B cell (primary cell): ENCODE results near the gene MORN1. TPM values are rescaled to one million over a fixed set of nuclear protein-coding genes. Genes with fewer than 3 reads are reported as not detected.

Experiments
- ATAC-seq: fragments of 200-7000 bp; cut with Tn5 transposase; one replicate; pipeline ENCODE4 v1.10.0; 2021; ENCODE audit warnings: low read depth, mild to moderate bottlenecking, moderate number of reproducible peaks, moderate library complexity
- CTCF ChIA-PET: fragments of 350-600 bp; sonication (Branson Sonifier 250); formaldehyde crosslinking; loops from one replicate; lab custom pipeline; 2021; ENCODE audit warnings: antibody characterized with exemption, inconsistent platforms; lab: Charles Lee
- POLR2A ChIA-PET: fragments of 350-600 bp; sonication (Branson Sonifier 250); formaldehyde crosslinking; loops from one replicate; lab custom pipeline; 2021; ENCODE audit warnings: antibody characterized with exemption; lab: Charles Lee
- DNase-seq: peaks from one replicate; pipeline ENCODE4 v3.0.0; 2013
- H2AFZ ChIP-seq: 2 replicates; pipeline ENCODE4 v1.6.1; 2012; ENCODE audit warnings: mild to moderate bottlenecking, low read depth, low read length; ENCODE audit not compliant: insufficient read depth, poor library complexity, severe bottlenecking
- H3K27ac ChIP-seq, 2 donors: 1 replicate in 1 of 2; 2 replicates in 1 of 2; pipeline ENCODE4 v1.5.1; 2012 to 2013; ENCODE audit warnings: low read length in 2 of 2, mild to moderate bottlenecking in 2 of 2, moderate library complexity in 1 of 2
- H3K27me3 ChIP-seq, 4 experiments: fragments of 200-600 bp in 1 of 4; sonication (generic) in 1 of 4; replicated peaks in 1 of 4; 1 replicate in 2 of 4; 2 replicates in 2 of 4; pipeline versions ENCODE4 v1.6.1 to v1.7.0; 2013 to 2016; ENCODE audit warnings: low read length in 3 of 4, mild to moderate bottlenecking in 2 of 4, mixed read lengths in 1 of 4, moderate library complexity in 1 of 4; ENCODE audit not compliant: insufficient read depth in 4 of 4, control insufficient read depth in 3 of 4; ENCODE audit errors: control extremely low read depth in 1 of 4
- H3K36me3 ChIP-seq, 2 experiments: replicated peaks in 1 of 2; 1 replicate in 1 of 2; 2 replicates in 1 of 2; pipeline versions ENCODE4 v1.6.1 to v1.7.1; 2013; ENCODE audit warnings: low read length in 1 of 2; ENCODE audit not compliant: insufficient read depth in 2 of 2, control insufficient read depth in 1 of 2; ENCODE audit errors: control extremely low read depth in 1 of 2, extremely low read depth in 1 of 2
- H3K4me1 ChIP-seq, 2 donors: fragments of 200-600 bp in 1 of 2; sonication (generic) in 1 of 2; 1 replicate in 1 of 2; 2 replicates in 1 of 2; pipeline versions ENCODE4 v1.5.1 to v1.6.1; 2013 to 2017; ENCODE audit warnings: low read length in 2 of 2; ENCODE audit not compliant: control insufficient read depth in 2 of 2, insufficient read depth in 2 of 2
- H3K4me2 ChIP-seq: replicated peaks from 2 replicates; pipeline ENCODE3; 2012; ENCODE audit warnings: mild to moderate bottlenecking, low read depth, low read length; ENCODE audit not compliant: poor library complexity, severe bottlenecking
- H3K4me3 ChIP-seq, 5 experiments: fragments of 200-600 bp in 1 of 5; sonication (generic) in 1 of 5; 1 replicate in 3 of 5; 2 replicates in 2 of 5; pipeline versions ENCODE4 v1.5.1 to v1.7.0; 2011 to 2016; ENCODE audit warnings: low read length in 4 of 5, mild to moderate bottlenecking in 4 of 5, low read depth in 2 of 5, control low read depth in 1 of 5, moderate library complexity in 1 of 5; ENCODE audit not compliant: insufficient read depth in 1 of 5; ENCODE audit errors: control extremely low read depth in 1 of 5, extremely low read depth in 1 of 5
- H3K79me2 ChIP-seq: fragments of 200-600 bp; sonication (generic); one replicate; pipeline ENCODE4 v1.6.0; 2016; ENCODE audit warnings: low read length; ENCODE audit not compliant: control insufficient read depth, insufficient read depth
- H3K9ac ChIP-seq: fragments of 200-600 bp; sonication (generic); 2 replicates; pipeline ENCODE4 v1.6.1; 2017; ENCODE audit warnings: mild to moderate bottlenecking, low read length, moderate library complexity
- H3K9me3 ChIP-seq, 3 donors: one replicate each; pipeline versions ENCODE4 v1.6.1 to v1.7.1; 2013; ENCODE audit warnings: low read length in 2 of 3; ENCODE audit not compliant: control insufficient read depth in 2 of 3, insufficient read depth in 1 of 3; ENCODE audit errors: control extremely low read depth in 1 of 3
- H4K20me1 ChIP-seq: 2 replicates; pipeline ENCODE4 v1.6.0; 2012; ENCODE audit warnings: mild to moderate bottlenecking, low read length; ENCODE audit not compliant: insufficient read depth, control insufficient read depth, poor library complexity, severe bottlenecking
- H3K27ac Mint-ChIP-seq: one replicate; pipeline ENCODE4 v1.8.0; 2021; ENCODE audit warnings: mixed read lengths
- H3K27me3 Mint-ChIP-seq: one replicate; pipeline ENCODE4 v1.8.0; 2021; ENCODE audit warnings: mixed read lengths
- H3K4me1 Mint-ChIP-seq: one replicate; pipeline ENCODE4 v1.8.0; 2021; ENCODE audit warnings: mixed read lengths
- H3K4me3 Mint-ChIP-seq: one replicate; pipeline ENCODE4 v1.8.0; 2021; ENCODE audit warnings: mixed read lengths
- H3K9me3 Mint-ChIP-seq: one replicate; pipeline ENCODE4 v1.8.0; 2022; ENCODE audit warnings: mixed read lengths; ENCODE audit not compliant: insufficient read depth
- EZH2 ChIP-seq: IDR thresholded peaks from 2 replicates; pipeline ENCODE4 v1.6.1; 2012; ENCODE audit warnings: borderline replicate concordance, low read depth, mild to moderate bottlenecking, moderate library complexity, low read length; ENCODE audit not compliant: insufficient read depth, poor library complexity, severe bottlenecking
- WGBS: methylation state at CpG from one replicate; pipeline ENCODE4 v1.1.5; 2013; ENCODE audit warnings: missing lambda C conversion rate; ENCODE audit not compliant: insufficient coverage; 5-methylcytosine and 5-hydroxymethylcytosine counted together
- intact Hi-C: fragments of 100-400 bp; cut with micrococcal nuclease; formaldehyde crosslinking; loops from one replicate; pipeline ENCODE4 v1.10.0; 2022
- polyA plus RNA-seq: library from polyadenylated mRNA; depleted of rRNA; stranded (reverse); fragments of >200 nt; gene quantifications from 2 replicates; pipeline ENCODE4 v1.2.3, GENCODE V29; 2012
- total RNA-seq, 2 donors: library from RNA; stranded (reverse); fragments of 120-200 nt in 1 of 2; gene quantifications; 1 replicate in 1 of 2; 2 replicates in 1 of 2; pipeline versions ENCODE4 v1.2.3 to v1.2.4, GENCODE V29; 2013 to 2022
- TF ChIP-seq, protein P1 (sequence below): fragments of 200-600 bp; IDR thresholded peaks from one replicate; pipeline ENCODE4 v1.8.0; 2022; ENCODE audit warnings: antibody characterized with exemption, mild to moderate bottlenecking

MORN1 gene
- total and polyA plus RNA-seq, 2 donors (not counting 1 experiment from before 2014, with no cell fraction given): 10.2 to 32.6 TPM

- Histone ChIP-seq H4K20me1 (no peaks in the 10 kb centered on the region), H3K4me1 (peaks cover 44 to 53% of the 10 kb centered on the region in 2 donors), H3K36me3 (no peaks in the 10 kb centered on the region), H3K4me2 (peak overlapping the region; percentile 98), H3K4me3 (peak overlapping the region in 4 of 5 experiments; percentile 51 to 71 (median 59)), H3K9me3 (no peaks in the 10 kb centered on the region), H3K79me2 (no peaks in the 10 kb centered on the region), H3K27ac (peak overlapping the region; percentile 84 to 91), H3K9ac (peak overlapping the region; percentile 73), H3K27me3 (peaks cover 0 to 4% (median 0%) of the 10 kb centered on the region in 4 experiments), H2AFZ (peak overlapping the region; percentile 88)
- intact Hi-C loops: loop anchor here (2.0 kb wide), 1 partner anchor 25 kb away; no protein-coding TSS in a partner anchor
- no peaks in the 10 kb centered on the region for H3K9me3 Mint-ChIP-seq
- WGBS: 69% methylated on average over 16 of the region's 21 CpGs
- no peak for TF ChIP-seq EZH2
- TF ChIP-seq, protein P1, sequence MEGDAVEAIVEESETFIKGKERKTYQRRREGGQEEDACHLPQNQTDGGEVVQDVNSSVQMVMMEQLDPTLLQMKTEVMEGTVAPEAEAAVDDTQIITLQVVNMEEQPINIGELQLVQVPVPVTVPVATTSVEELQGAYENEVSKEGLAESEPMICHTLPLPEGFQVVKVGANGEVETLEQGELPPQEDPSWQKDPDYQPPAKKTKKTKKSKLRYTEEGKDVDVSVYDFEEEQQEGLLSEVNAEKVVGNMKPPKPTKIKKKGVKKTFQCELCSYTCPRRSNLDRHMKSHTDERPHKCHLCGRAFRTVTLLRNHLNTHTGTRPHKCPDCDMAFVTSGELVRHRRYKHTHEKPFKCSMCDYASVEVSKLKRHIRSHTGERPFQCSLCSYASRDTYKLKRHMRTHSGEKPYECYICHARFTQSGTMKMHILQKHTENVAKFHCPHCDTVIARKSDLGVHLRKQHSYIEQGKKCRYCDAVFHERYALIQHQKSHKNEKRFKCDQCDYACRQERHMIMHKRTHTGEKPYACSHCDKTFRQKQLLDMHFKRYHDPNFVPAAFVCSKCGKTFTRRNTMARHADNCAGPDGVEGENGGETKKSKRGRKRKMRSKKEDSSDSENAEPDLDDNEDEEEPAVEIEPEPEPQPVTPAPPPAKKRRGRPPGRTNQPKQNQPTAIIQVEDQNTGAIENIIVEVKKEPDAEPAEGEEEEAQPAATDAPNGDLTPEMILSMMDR: no peak
- CTCF ChIA-PET: interaction anchor here (1.0 to 4.5 kb wide), 10 partner anchors 13 to 120 kb away, joined by 3 to 27 read pairs (median 10); partner anchors contain the start of gene FAAP20
- peak overlapping the region; percentile 77 for H3K27ac Mint-ChIP-seq
- peaks cover 32% of the 10 kb centered on the region for H3K4me1 Mint-ChIP-seq
- no peak for DNase-seq
- peak overlapping the region; percentile 69 for H3K4me3 Mint-ChIP-seq
- POLR2A ChIA-PET: interaction anchor here (0.6 to 2.9 kb wide), 9 partner anchors 14 to 231 kb away, joined by 3 to 25 read pairs (median 5); partner anchors contain the start of gene FAAP20
- H3K27me3 Mint-ChIP-seq: no peaks in the 10 kb centered on the region
- ATAC-seq: no peak
These were observed 75.5 kb downstream of the MORN1 start for GRCh38 chr1:2315674-2316450.
